HCT116 (cell line): Measurements from ENCODE around the gene HEATR5B. TPM values are rescaled to one million over a fixed set of nuclear protein-coding genes. Genes with fewer than 3 reads are reported as not detected.

Experiments
- ATAC-seq: fragments of 200-7000 bp; cut with Tn5 transposase; 2 replicates; pipeline ENCODE4 v1.9.1; 2020; ENCODE audit warnings: mild to moderate bottlenecking, moderate library complexity
- BruUV-seq: library from RNA; stranded (reverse); fragments of 400-500 nt; replicated peaks from 2 replicates; lab custom pipeline; 2021; lab: Mats Ljungman, UMichigan
- CTCF ChIA-PET: fragments of 300-600 bp; sonication (Branson Sonifier 250); formaldehyde crosslinking; loops from one replicate; lab custom pipeline; 2021; ENCODE audit warnings: antibody characterized with exemption; lab: Charles Lee
- POLR2A ChIA-PET: fragments of 300-600, 350-600 bp; sonication (Branson Sonifier 250); formaldehyde crosslinking; loops from one replicate; lab custom pipeline; 2021; ENCODE audit warnings: antibody characterized with exemption; lab: Charles Lee
- RAD21 ChIA-PET, 2 experiments: fragments of 300-600 bp; sonication (Branson Sonifier 250); formaldehyde crosslinking; loops; one replicate each; lab custom pipeline; 2023; ENCODE audit warnings: low total read pairs in 2 of 2; ENCODE audit not compliant: uncharacterized antibody in 2 of 2, unreplicated experiment in 2 of 2, low non-redundant PET in 1 of 2; lab: Charles Lee
- DNase-seq: peaks from one replicate; pipeline ENCODE4 v3.0.0-alpha.2; 2010; ENCODE audit warnings: low read depth, low spot score
- H2AFZ ChIP-seq: fragments of 200-600 bp; shearing (Covaris generic), sonication (generic); 2 replicates; pipeline ENCODE4 v1.6.1; 2017; ENCODE audit warnings: low read depth, mixed run types, mixed read lengths, antibody characterized with exemption, low read length; ENCODE audit not compliant: poor library complexity, severe bottlenecking
- H3K27ac ChIP-seq: 2 replicates; pipeline ENCODE4 v1.5.1; 2012; ENCODE audit warnings: low read depth, low read length
- H3K27me3 ChIP-seq: fragments of 200-600 bp; sonication (generic); 2 replicates; pipeline ENCODE4 v1.6.1; 2016; ENCODE audit warnings: mixed run types, low read length, mixed read lengths; ENCODE audit not compliant: insufficient read depth
- H3K36me3 ChIP-seq, 2 experiments: fragments of 200-500 bp in 1 of 2; fragments of 200-600 bp in 1 of 2; sonication (Bioruptor generic) in 1 of 2; sonication (generic) in 1 of 2; 2 replicates each; pipeline versions ENCODE4 v1.5.1 to v1.6.1; 2014 to 2016; ENCODE audit warnings: low read length in 2 of 2, inconsistent platforms in 1 of 2, mixed read lengths in 1 of 2, mixed run types in 1 of 2; ENCODE audit not compliant: insufficient read depth in 2 of 2, control insufficient read depth in 1 of 2
- H3K4me1 ChIP-seq, 2 experiments: fragments of 200-600 bp in 1 of 2; sonication (generic) in 1 of 2; 2 replicates each; pipeline versions ENCODE4 v1.5.1 to v1.6.1; 2012 to 2017; ENCODE audit warnings: low read length in 2 of 2, inconsistent platforms in 1 of 2, mild to moderate bottlenecking in 1 of 2, mixed read lengths in 1 of 2, mixed run types in 1 of 2, moderate library complexity in 1 of 2; ENCODE audit not compliant: insufficient read depth in 2 of 2, control insufficient read depth in 1 of 2
- H3K4me2 ChIP-seq: fragments of 200-600 bp; sonication (generic); 2 replicates; pipeline ENCODE4 v1.6.1; 2017; ENCODE audit warnings: mixed run types, low read length, mixed read lengths
- H3K4me3 ChIP-seq, 2 experiments: fragments of 200-600 bp in 1 of 2; sonication (generic) in 1 of 2; replicated peaks in 1 of 2; 2 replicates each; pipeline ENCODE4 v1.5.1; 2011 to 2016; ENCODE audit warnings: low read length in 2 of 2, control low read depth in 1 of 2, low read depth in 1 of 2, mild to moderate bottlenecking in 1 of 2, mixed read lengths in 1 of 2, mixed run types in 1 of 2
- H3K79me2 ChIP-seq: fragments of 200-600 bp; sonication (generic); 2 replicates; pipeline ENCODE4 v1.6.1; 2017; ENCODE audit warnings: mild to moderate bottlenecking, mixed run types, low read length, moderate library complexity, mixed read lengths; ENCODE audit not compliant: insufficient read depth
- H3K9ac ChIP-seq: fragments of 200-600 bp; sonication (generic); 2 replicates; pipeline ENCODE4 v1.6.1; 2016; ENCODE audit warnings: low read length, mixed read lengths
- H3K9me2 ChIP-seq: fragments of 200-600 bp; sonication (generic), shearing (Covaris generic); 2 replicates; pipeline ENCODE4 v1.6.1; 2017; ENCODE audit warnings: mixed run types, mild to moderate bottlenecking, moderate library complexity; ENCODE audit not compliant: insufficient read depth
- H3K9me3 ChIP-seq, 2 experiments: fragments of 200-500 bp in 1 of 2; fragments of 200-600 bp in 1 of 2; sonication (Bioruptor generic) in 1 of 2; sonication (generic) in 1 of 2; 2 replicates each; pipeline ENCODE4 v1.6.1; 2014 to 2017; ENCODE audit warnings: low read length in 2 of 2, mixed read lengths in 2 of 2, inconsistent platforms in 1 of 2, low read depth in 1 of 2, mild to moderate bottlenecking in 1 of 2, mixed run types in 1 of 2, moderate library complexity in 1 of 2; ENCODE audit not compliant: control insufficient read depth in 1 of 2, insufficient read depth in 1 of 2
- H4K20me1 ChIP-seq: fragments of 200-600 bp; sonication (generic), shearing (Covaris generic); 2 replicates; pipeline ENCODE4 v1.6.1; 2017; ENCODE audit warnings: mixed run types, mild to moderate bottlenecking, moderate library complexity; ENCODE audit not compliant: insufficient read depth
- CEBPB ChIP-seq: IDR thresholded peaks from 2 replicates; pipeline ENCODE4 v1.6.1; 2012; ENCODE audit warnings: low read depth
- CTCF ChIP-seq, 3 experiments: fragments of 200-600 bp in 1 of 3; sonication (generic) in 1 of 3; IDR thresholded peaks in 2 of 3; conservative IDR thresholded peaks in 1 of 3; 2 replicates each; pipeline ENCODE4 v1.5.1; 2012 to 2017; ENCODE audit warnings: low read depth in 2 of 3, low read length in 2 of 3, antibody characterized with exemption in 1 of 3, borderline replicate concordance in 1 of 3, control low read depth in 1 of 3, mild to moderate bottlenecking in 1 of 3, mixed read lengths in 1 of 3, mixed run types in 1 of 3, moderate library complexity in 1 of 3; ENCODE audit not compliant: insufficient read depth in 1 of 3
- ELF1 ChIP-seq: IDR thresholded peaks from 2 replicates; pipeline ENCODE4 v1.6.1; 2012; ENCODE audit warnings: low read depth, borderline replicate concordance
- EZH2 ChIP-seq: fragments of 200-600 bp; sonication (generic); IDR thresholded peaks from 2 replicates; pipeline ENCODE4 v1.6.1; 2017; ENCODE audit warnings: antibody characterized with exemption, mixed run types
- EZH2phosphoT487 ChIP-seq: fragments of 200-600 bp; IDR thresholded peaks from 2 replicates; pipeline ENCODE4 v1.6.1; 2018; ENCODE audit warnings: antibody characterized with exemption, borderline replicate concordance
- FOSL1 ChIP-seq: IDR thresholded peaks from 2 replicates; pipeline ENCODE4 v1.6.1; 2012; ENCODE audit warnings: low read depth
- JUND ChIP-seq: IDR thresholded peaks from 2 replicates; pipeline ENCODE4 v1.6.1; 2012
- MAX ChIP-seq: IDR thresholded peaks from 2 replicates; pipeline ENCODE4 v1.6.1; 2012
- POLR2A ChIP-seq: IDR thresholded peaks from 2 replicates; pipeline ENCODE4 v1.7.0; 2011; ENCODE audit warnings: borderline replicate concordance; ENCODE audit not compliant: insufficient read depth, insufficient read length; ENCODE audit errors: extremely low read depth
- POLR2AphosphoS5 ChIP-seq: IDR thresholded peaks from 2 replicates; pipeline ENCODE4 v1.6.1; 2011; ENCODE audit warnings: mild to moderate bottlenecking, low read depth, low read length, moderate library complexity
- RAD21 ChIP-seq: IDR thresholded peaks from 2 replicates; pipeline ENCODE4 v1.6.1; 2012; ENCODE audit warnings: low read depth, mild to moderate bottlenecking
- SIN3A ChIP-seq: IDR thresholded peaks from 2 replicates; pipeline ENCODE4 v1.6.1; 2012; ENCODE audit warnings: low read depth
- SP1 ChIP-seq: IDR thresholded peaks from 2 replicates; pipeline ENCODE4 v1.6.1; 2012; ENCODE audit warnings: low read depth
- SRF ChIP-seq: IDR thresholded peaks from 2 replicates; pipeline ENCODE4 v1.6.1; 2012; ENCODE audit warnings: low read depth
- TCF7L2 ChIP-seq: IDR thresholded peaks from 2 replicates; pipeline ENCODE4 v1.7.0; 2011; ENCODE audit warnings: borderline replicate concordance, inconsistent platforms; ENCODE audit not compliant: insufficient read depth, insufficient read length; ENCODE audit errors: extremely low read depth
- ZBTB33 ChIP-seq: IDR thresholded peaks from 2 replicates; pipeline ENCODE4 v1.6.1; 2011; ENCODE audit warnings: mild to moderate bottlenecking, low read length, moderate library complexity; ENCODE audit not compliant: insufficient replicate concordance; ENCODE audit errors: extremely low read depth
- ZNF274 ChIP-seq: fragments of 200-500 bp; sonication (Bioruptor generic); IDR thresholded peaks from 2 replicates; pipeline ENCODE4 v1.6.1; 2014; ENCODE audit warnings: mild to moderate bottlenecking, low read depth, low read length, inconsistent platforms
- intact Hi-C: fragments of 100-400 bp; cut with micrococcal nuclease; formaldehyde crosslinking; loops from 2 replicates; pipeline ENCODE4 v1.10.0; 2022
- total RNA-seq: library from RNA; stranded (reverse); gene quantifications from one replicate; pipeline ENCODE4 v1.2.1, GENCODE V29; 2021; ENCODE audit not compliant: unreplicated experiment

The HEATR5B gene
- total RNA-seq, 1 experiment from 2014 or later: 10.6 TPM

DNA sequence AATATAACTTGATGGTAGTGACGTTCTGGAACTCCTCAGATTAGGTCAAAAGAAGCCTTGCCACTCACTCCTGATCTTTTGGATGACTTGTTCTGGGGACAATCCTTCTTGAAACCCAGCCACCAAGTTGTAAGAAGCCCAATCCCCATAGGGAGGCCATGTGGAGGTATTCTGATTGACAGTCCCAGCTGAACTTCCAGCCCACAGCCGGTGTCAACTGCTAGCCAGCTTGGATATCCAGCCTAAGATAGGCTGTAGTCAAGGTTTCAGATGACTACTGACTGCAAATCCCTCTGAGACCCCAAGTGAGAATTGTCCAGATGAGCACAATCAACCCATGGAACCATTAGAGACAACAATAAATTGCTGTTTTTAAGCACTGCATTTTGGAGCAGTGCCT is 41.2 kb upstream of the HEATR5B start:
- peaks cover 6 to 7% of the 10 kb centered on the region in 2 experiments; a peak in 3 of 4 replicates for H3K36me3 ChIP-seq
- ChIA-PET CTCF (no interaction called here), RAD21 (no interaction called here)

DNA sequence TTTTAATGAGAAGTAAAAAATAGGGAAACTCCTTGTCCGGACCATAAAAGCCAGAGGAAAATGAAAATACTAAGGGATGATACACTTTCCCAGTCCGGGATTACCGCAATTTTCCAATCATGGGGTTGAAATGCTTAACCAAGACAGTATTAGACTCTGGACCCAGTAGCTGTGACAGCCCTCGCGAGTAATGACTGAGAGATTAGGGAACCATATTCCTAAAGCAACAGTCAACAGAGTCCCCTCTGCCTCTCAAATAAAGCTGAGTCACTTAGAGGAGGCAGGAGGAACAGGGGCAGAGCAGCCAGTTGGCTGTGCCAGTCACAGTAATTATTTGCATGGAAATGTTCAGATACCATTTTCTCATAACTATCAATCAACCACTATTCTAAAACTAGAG is 35.0 kb upstream of the HEATR5B start:
- H3K79me2 ChIP-seq: no peaks in the 10 kb centered on the region
- intact Hi-C loops: no loop called here
- no peak overlapping the region for H3K9ac ChIP-seq
- no peaks in the 10 kb centered on the region for H3K27me3 ChIP-seq
- H3K36me3 ChIP-seq: peaks cover 8 to 15% of the 10 kb centered on the region in 2 experiments; a peak in 3 of 4 replicates
- BruUV-seq: no TSS peak
- no peaks in the 10 kb centered on the region for H3K4me1 ChIP-seq
- no peak overlapping the region for H3K4me3 ChIP-seq
- no peak overlapping the region for H3K4me2 ChIP-seq
- CTCF ChIA-PET: no interaction called here
- no peaks in the 10 kb centered on the region for H3K9me2 ChIP-seq
- no peak for ATAC-seq
- H3K27ac ChIP-seq: no peak overlapping the region
- no peaks in the 10 kb centered on the region for H3K9me3 ChIP-seq
- no peak for DNase-seq
- RAD21 ChIA-PET: no interaction called here
- POLR2A ChIA-PET: no interaction called here
- no peaks in the 10 kb centered on the region for H4K20me1 ChIP-seq
- no peak overlapping the region for H2AFZ ChIP-seq
- TF ChIP-seq ZBTB33 (no peak), EZH2 (no peak), SRF (no peak), ZNF274 (no peak), CTCF (IDR thresholded peaks at IDR 0.05 in 2 of 3, conservative IDR thresholded peaks at IDR 0.05 in 1 of 3; ENCODE audit: borderline replicate concordance in 1 of 3, insufficient read depth in 1 of 3, low read depth in 2 of 3, low read length in 2 of 3) (no peak), SIN3A (no peak), RAD21 (no peak), ELF1 (no peak), POLR2A (no peak)

More for the DNA sequence above, 41.2 kb upstream of the HEATR5B start:
- POLR2A ChIA-PET: no interaction called here
- DNase-seq: no peak
- no TSS peak for BruUV-seq
- no peak overlapping the region for H3K4me3 ChIP-seq
- no peaks in the 10 kb centered on the region for H3K9me3 ChIP-seq
- intact Hi-C loops: no loop called here
- no peak overlapping the region for H3K4me2 ChIP-seq
- no peak overlapping the region for H2AFZ ChIP-seq
- TF ChIP-seq POLR2AphosphoS5: no peak
- no peak for TF ChIP-seq RAD21
- no peak for TF ChIP-seq ELF1
- TF ChIP-seq SRF: no peak
- no peak for TF ChIP-seq EZH2
- TF ChIP-seq JUND: no peak
- TF ChIP-seq CEBPB: no peak
- no peak for TF ChIP-seq MAX
- TF ChIP-seq EZH2phosphoT487: no peak
- no peak for TF ChIP-seq TCF7L2
- no peak for TF ChIP-seq SP1
- no peak for TF ChIP-seq FOSL1
- TF ChIP-seq, all 23 proteins: peak for 0
- H4K20me1 ChIP-seq: no peaks in the 10 kb centered on the region
- H3K9ac ChIP-seq: no peak overlapping the region
- H3K27me3 ChIP-seq: no peaks in the 10 kb centered on the region
- no peak for ATAC-seq
- H3K4me1 ChIP-seq: no peaks in the 10 kb centered on the region
- H3K79me2 ChIP-seq: no peaks in the 10 kb centered on the region
- no peaks in the 10 kb centered on the region for H3K9me2 ChIP-seq
- H3K27ac ChIP-seq: no peak overlapping the region
